Activated naive CD4-positive, alpha-beta T cell treated with anti-CD3 and anti-CD28 coated beads, Interleukin-2, amount 50 U/mL, for 72 hours (primary cell): ENCODE data around the gene CDK5RAP1. TPM values are rescaled to one million over a fixed set of nuclear protein-coding genes. Genes with fewer than 3 reads are reported as not detected.
"Not testable (repeated sequence)": the region's sequence is repeated elsewhere in the genome, so short reads cannot be mapped to it uniquely, and the experiment has no call there.

Experiments
- ATAC-seq, 2 donors: fragments of 150-1000 bp; cut with Tn5 transposase; 2 replicates each; pipeline ENCODE4 v1.10.0; 2021; ENCODE audit warnings: mild to moderate bottlenecking in 2 of 2, moderate library complexity in 2 of 2
- DNase-seq, 2 donors: peaks; one replicate each; pipeline ENCODE4 v3.0.0; 2021 to 2022; ENCODE audit warnings: low spot score in 2 of 2
- H3K27ac Mint-ChIP-seq, 2 donors: one replicate each; pipeline ENCODE4 v1.8.0; 2022; ENCODE audit warnings: mild to moderate bottlenecking in 2 of 2, mixed read lengths in 2 of 2
- H3K36me3 Mint-ChIP-seq, 2 donors: one replicate each; pipeline ENCODE4 v1.8.0; 2022; ENCODE audit warnings: mixed read lengths in 2 of 2
- H3K9me3 Mint-ChIP-seq, 2 donors: one replicate each; pipeline ENCODE4 v1.8.0; 2022; ENCODE audit warnings: mixed read lengths in 2 of 2
- total RNA-seq, 2 donors: library from RNA; stranded (reverse); gene quantifications; one replicate each; pipeline ENCODE4 v1.2.3, GENCODE V29; 2022

Gene CDK5RAP1
- total RNA-seq, 2 donors from 2014 or later = 40.0 to 44.2 TPM

GRCh38 chr20:33431797-33432381 lies 30.6 kb upstream of the CDK5RAP1 start:
- DNase-seq (no peak), ATAC-seq (no peak)
- Mint-ChIP-seq H3K9me3 (no peaks in the 10 kb centered on the region), H3K36me3 (no peaks in the 10 kb centered on the region), H3K27ac (no peak overlapping the region)

GRCh38 chr20:33423875-33424274 lies 22.6 kb upstream of the CDK5RAP1 start:
- H3K36me3 Mint-ChIP-seq, DNase-seq, H3K9me3 Mint-ChIP-seq, ATAC-seq, H3K27ac Mint-ChIP-seq: not testable (repeated sequence)

- no peak for ATAC-seq
- no peaks in the 10 kb centered on the region for H3K9me3 Mint-ChIP-seq
- DNase-seq = no peak
- H3K36me3 Mint-ChIP-seq = no peaks in the 10 kb centered on the region
- H3K27ac Mint-ChIP-seq = no peak overlapping the region
Measured at GRCh38 chr20:33423141-33423834, 22.0 kb upstream of the CDK5RAP1 start.

GRCh38 chr20:33419140-33419974 lies 18.0 kb upstream of the CDK5RAP1 start:
- no peaks in the 10 kb centered on the region for H3K9me3 Mint-ChIP-seq
- ATAC-seq (no peak), DNase-seq (no peak)
- no peak overlapping the region for H3K27ac Mint-ChIP-seq
- H3K36me3 Mint-ChIP-seq = no peaks in the 10 kb centered on the region

GRCh38 chr20:33418033-33418432 lies 16.7 kb upstream of the CDK5RAP1 start:
- ATAC-seq (no peak), DNase-seq (no peak)
- Mint-ChIP-seq H3K27ac (no peak overlapping the region), H3K9me3 (no peaks in the 10 kb centered on the region), H3K36me3 (no peaks in the 10 kb centered on the region)

GRCh38 chr20:33415948-33416347 lies 14.6 kb upstream of the CDK5RAP1 start:
- no peak for DNase-seq
- no peak for ATAC-seq
- Mint-ChIP-seq H3K36me3 (no peaks in the 10 kb centered on the region), H3K27ac (no peak overlapping the region), H3K9me3 (no peaks in the 10 kb centered on the region)

- no peak for ATAC-seq
- no peak overlapping the region for H3K27ac Mint-ChIP-seq
- DNase-seq = no peak
- H3K9me3 Mint-ChIP-seq = no peaks in the 10 kb centered on the region
- H3K36me3 Mint-ChIP-seq = no peaks in the 10 kb centered on the region
Measured at GRCh38 chr20:33412484-33412838, 11.1 kb upstream of the CDK5RAP1 start.

GRCh38 chr20:33411711-33412483 lies 10.6 kb upstream of the CDK5RAP1 start:
- ATAC-seq (no peak), DNase-seq (no peak)
- Mint-ChIP-seq H3K27ac (peak overlapping the region in 1 of 2 donors; percentile 0), H3K9me3 (no peaks in the 10 kb centered on the region), H3K36me3 (no peaks in the 10 kb centered on the region)

- no peak overlapping the region for H3K27ac Mint-ChIP-seq
- no peak for ATAC-seq
- H3K9me3 Mint-ChIP-seq = no peaks in the 10 kb centered on the region
- no peak for DNase-seq
- no peaks in the 10 kb centered on the region for H3K36me3 Mint-ChIP-seq
Measured at GRCh38 chr20:33411242-33411641, 9.9 kb upstream of the CDK5RAP1 start.

- DNase-seq = no peak
- ATAC-seq = no peak
- Mint-ChIP-seq H3K36me3 (no peaks in the 10 kb centered on the region), H3K27ac (peak overlapping the region in 1 of 2 donors; percentile 38), H3K9me3 (no peaks in the 10 kb centered on the region)
Measured at GRCh38 chr20:33410081-33410742, 8.9 kb upstream of the CDK5RAP1 start.

- H3K9me3 Mint-ChIP-seq = no peaks in the 10 kb centered on the region
- H3K36me3 Mint-ChIP-seq = no peaks in the 10 kb centered on the region
- ATAC-seq (no peak), DNase-seq (no peak)
- H3K27ac Mint-ChIP-seq = peak overlapping the region in 1 of 2 donors; percentile 81
Measured at GRCh38 chr20:33408716-33409654, 7.7 kb upstream of the CDK5RAP1 start.

- no peak for ATAC-seq
- H3K36me3 Mint-ChIP-seq = no peaks in the 10 kb centered on the region
- peak overlapping the region in 1 of 2 donors; percentile 50 for H3K27ac Mint-ChIP-seq
- no peak for DNase-seq
- H3K9me3 Mint-ChIP-seq = no peaks in the 10 kb centered on the region
Measured at GRCh38 chr20:33408313-33408712, 7.0 kb upstream of the CDK5RAP1 start.

GRCh38 chr20:33407796-33408195 lies 6.5 kb upstream of the CDK5RAP1 start:
- no peak for DNase-seq
- Mint-ChIP-seq H3K27ac (peak overlapping the region in 1 of 2 donors; percentile 50), H3K9me3 (no peaks in the 10 kb centered on the region), H3K36me3 (no peaks in the 10 kb centered on the region)
- no peak for ATAC-seq

- Mint-ChIP-seq H3K9me3 (no peaks in the 10 kb centered on the region), H3K36me3 (no peaks in the 10 kb centered on the region), H3K27ac (peak overlapping the region in 1 of 2 donors; percentile 73)
- DNase-seq (no peak), ATAC-seq (peak in 1 of 2 donors; percentile 26)
Measured at GRCh38 chr20:33407251-33407650, 5.9 kb upstream of the CDK5RAP1 start.

GRCh38 chr20:33404281-33404680 lies 3.0 kb upstream of the CDK5RAP1 start:
- no peaks in the 10 kb centered on the region for H3K36me3 Mint-ChIP-seq
- no peak for DNase-seq

More at GRCh38 chr20:33404281-33404680, 3.0 kb upstream of the CDK5RAP1 start:
- no peak for ATAC-seq
- Mint-ChIP-seq H3K27ac (no peak overlapping the region), H3K9me3 (no peaks in the 10 kb centered on the region)
